ENCODE results near the gene GNB1L.
A peak's percentile ranks its signal among the peaks of the same experiment; 100 is the strongest.

The GNB1L gene

GRCh38 chr22:19760058-19760950, 94.4 kb downstream of the GNB1L start, which contains the start of gene TBX1:
Gene TBX1 (plus strand): TSS chr22:19760778. CDS start chr22:19760844, 66 bp downstream.
- H3K27ac Mint-ChIP-seq: no peak within 1 kb of the TSS
- H3K9me3 Mint-ChIP-seq: no peaks in the 10 kb centered on the region
- DNase-seq: no peak
- no peaks in the 10 kb centered on the region for H3K36me3 Mint-ChIP-seq (ENCODE audit: low read depth)
- H3K4me3 Mint-ChIP-seq: peak within 1 kb of the TSS; percentile 67
- peaks cover 82% of the 10 kb centered on the region for H3K27me3 Mint-ChIP-seq
- H3K4me1 Mint-ChIP-seq (ENCODE audit: low read depth): peaks cover 33% of the 10 kb centered on the region

DNA sequence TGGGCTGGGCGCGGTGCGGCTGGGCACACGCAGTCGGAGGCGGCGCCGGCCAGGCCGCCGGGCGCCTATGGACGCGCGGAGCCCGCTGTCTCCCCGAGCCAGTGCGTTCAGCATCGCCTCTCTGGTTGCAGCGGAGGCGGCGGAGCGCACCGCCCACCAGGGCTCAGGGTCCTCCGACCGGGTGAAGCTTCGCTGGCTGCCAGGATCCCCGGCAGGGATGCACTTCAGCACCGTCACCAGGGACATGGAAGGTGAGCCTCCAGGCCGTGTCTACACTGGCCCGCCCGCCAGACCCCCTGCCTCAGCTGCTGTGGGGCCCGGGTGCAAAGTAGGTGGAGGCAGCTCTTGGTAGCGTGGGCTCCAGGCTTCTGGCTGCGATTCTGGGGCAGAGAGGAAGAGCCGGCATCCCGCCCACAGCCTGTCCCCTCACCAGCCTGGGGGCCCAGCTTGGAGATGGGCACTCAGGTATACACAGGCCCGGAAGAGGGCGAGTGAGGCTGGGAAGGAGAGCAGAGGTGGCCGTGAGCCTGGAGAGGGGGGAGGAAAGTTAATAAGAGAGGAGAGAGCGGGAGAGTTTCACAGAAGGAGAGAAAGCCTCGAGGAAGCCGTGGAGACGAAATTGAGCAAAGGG, 95.1 kb downstream of the GNB1L start:
- no peaks in the 10 kb centered on the region for H3K9me3 Mint-ChIP-seq

GRCh38 chr22:19758896-19759426, 95.7 kb downstream of the GNB1L start:
- Mint-ChIP-seq H3K9me3 (no peaks in the 10 kb centered on the region), H3K4me3 (no peak overlapping the region), H3K36me3 (ENCODE audit: low read depth) (no peaks in the 10 kb centered on the region), H3K27ac (no peak overlapping the region), H3K4me1 (ENCODE audit: low read depth) (peaks cover 32% of the 10 kb centered on the region), H3K27me3 (peaks cover 82% of the 10 kb centered on the region)
- no peak for DNase-seq

More for the DNA sequence above, 95.1 kb downstream of the GNB1L start:
- DNase-seq: no peak
- H3K27me3 Mint-ChIP-seq: peaks cover 82% of the 10 kb centered on the region
- peak overlapping the region; percentile 67 for H3K4me3 Mint-ChIP-seq
- H3K4me1 Mint-ChIP-seq (ENCODE audit: low read depth): peaks cover 32% of the 10 kb centered on the region
- no peaks in the 10 kb centered on the region for H3K36me3 Mint-ChIP-seq (ENCODE audit: low read depth)
- H3K27ac Mint-ChIP-seq: no peak overlapping the region

- DNase-seq: no peak
- peak overlapping the region; percentile 53 for H3K27ac Mint-ChIP-seq
- no peaks in the 10 kb centered on the region for H3K9me3 Mint-ChIP-seq
- peaks cover 32% of the 10 kb centered on the region for H3K4me1 Mint-ChIP-seq (ENCODE audit: low read depth)
- H3K36me3 Mint-ChIP-seq (ENCODE audit: low read depth): no peaks in the 10 kb centered on the region
- peaks cover 82% of the 10 kb centered on the region for H3K27me3 Mint-ChIP-seq
- no peak overlapping the region for H3K4me3 Mint-ChIP-seq
Measured at GRCh38 chr22:19757985-19758895, 96.4 kb downstream of the GNB1L start.

GRCh38 chr22:19757140-19757984, 97.3 kb downstream of the GNB1L start:
- DNase-seq: no peak
- Mint-ChIP-seq H3K9me3 (no peaks in the 10 kb centered on the region), H3K27me3 (peaks cover 82% of the 10 kb centered on the region), H3K36me3 (ENCODE audit: low read depth) (no peaks in the 10 kb centered on the region), H3K27ac (peak overlapping the region; percentile 53), H3K4me3 (peak overlapping the region; percentile 13), H3K4me1 (ENCODE audit: low read depth) (peaks cover 32% of the 10 kb centered on the region)

DNA sequence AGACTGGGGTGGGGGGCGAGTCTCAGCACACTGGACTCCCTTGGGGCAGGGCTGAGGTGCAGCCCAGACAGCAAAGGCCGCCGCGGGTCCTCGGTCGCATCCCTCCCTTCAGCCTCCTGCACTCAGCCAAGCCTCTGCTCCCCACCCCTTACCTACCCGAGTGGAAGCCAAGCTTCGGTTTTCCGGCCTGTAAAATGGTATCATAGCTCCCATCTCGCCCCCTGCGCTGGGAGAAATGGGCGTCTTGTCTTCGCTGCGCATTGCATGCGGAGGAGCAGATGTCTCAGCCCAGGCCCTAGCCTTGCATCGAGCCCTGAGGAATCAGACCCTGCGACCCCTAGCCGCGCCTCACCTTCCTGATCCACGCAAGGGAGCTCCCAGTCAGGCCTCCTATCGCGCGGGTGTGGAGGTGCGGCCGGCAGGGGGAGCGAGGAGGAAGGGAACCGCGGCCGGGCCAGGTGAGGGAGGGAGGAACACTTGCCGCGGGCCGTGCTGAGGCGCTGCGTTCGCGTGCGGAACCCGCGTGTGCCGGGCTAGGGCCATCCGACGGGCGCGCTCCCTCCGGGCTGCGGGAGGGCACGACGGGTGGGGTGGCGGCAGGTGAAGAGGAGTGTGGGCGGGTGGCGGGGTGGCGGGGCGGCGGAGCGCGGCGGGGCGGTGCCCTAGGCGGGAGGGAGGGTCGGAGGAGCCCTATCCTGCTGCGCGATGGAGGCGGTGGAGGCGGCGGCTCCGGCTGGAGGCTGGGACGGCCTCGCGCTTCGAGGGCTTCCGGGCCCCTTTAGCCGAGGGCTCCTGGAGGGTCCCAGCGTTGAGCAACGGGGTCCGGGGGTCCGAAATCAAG, 98.2 kb downstream of the GNB1L start:
- Mint-ChIP-seq H3K4me3 (peak overlapping the region; percentile 29), H3K4me1 (ENCODE audit: low read depth) (peaks cover 29% of the 10 kb centered on the region), H3K27ac (no peak overlapping the region), H3K9me3 (no peaks in the 10 kb centered on the region), H3K27me3 (peaks cover 73% of the 10 kb centered on the region), H3K36me3 (ENCODE audit: low read depth) (no peaks in the 10 kb centered on the region)
- peak; percentile 78 for DNase-seq

DNA sequence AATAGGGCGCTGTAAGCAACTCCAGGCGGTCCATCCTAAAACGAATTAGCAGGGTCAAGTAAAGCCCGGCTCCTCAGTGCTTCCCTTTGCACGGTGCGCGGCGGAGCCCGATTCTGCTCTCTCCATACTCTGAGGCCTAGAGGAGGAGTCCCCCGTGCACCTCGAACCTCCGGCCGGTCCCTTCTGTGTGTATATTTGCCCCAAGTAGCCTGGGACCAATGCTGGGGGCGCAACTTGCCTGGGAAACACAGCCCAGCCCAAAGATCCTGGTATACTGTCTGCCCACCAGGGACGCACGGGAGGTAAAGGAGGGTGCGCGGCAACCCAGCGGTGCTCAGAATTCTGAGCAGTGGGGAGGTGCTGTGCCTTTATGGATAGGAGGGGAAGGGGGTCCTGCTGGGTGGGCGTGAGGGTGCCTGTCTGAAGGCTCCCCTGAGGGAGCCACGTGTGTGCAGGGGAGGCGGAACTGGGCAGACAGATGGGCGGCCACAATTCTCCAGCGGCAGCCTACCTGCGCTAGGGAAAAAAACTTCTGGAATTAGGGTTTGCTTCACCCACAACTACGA, 98.9 kb downstream of the GNB1L start:
- H3K27ac Mint-ChIP-seq: no peak overlapping the region
- DNase-seq: no peak
- peaks cover 72% of the 10 kb centered on the region for H3K27me3 Mint-ChIP-seq
- peak overlapping the region; percentile 40 for H3K4me3 Mint-ChIP-seq
- peaks cover 28% of the 10 kb centered on the region for H3K4me1 Mint-ChIP-seq (ENCODE audit: low read depth)
- H3K36me3 Mint-ChIP-seq (ENCODE audit: low read depth): no peaks in the 10 kb centered on the region
- H3K9me3 Mint-ChIP-seq: no peaks in the 10 kb centered on the region

GRCh38 chr22:19755145-19755710, 99.4 kb downstream of the GNB1L start:
- no peaks in the 10 kb centered on the region for H3K36me3 Mint-ChIP-seq (ENCODE audit: low read depth)
- DNase-seq: no peak
- no peak overlapping the region for H3K4me3 Mint-ChIP-seq
- peaks cover 28% of the 10 kb centered on the region for H3K4me1 Mint-ChIP-seq (ENCODE audit: low read depth)
- no peaks in the 10 kb centered on the region for H3K9me3 Mint-ChIP-seq
- peaks cover 71% of the 10 kb centered on the region for H3K27me3 Mint-ChIP-seq
- H3K27ac Mint-ChIP-seq: no peak overlapping the region

GRCh38 chr22:19754701-19755144, 100.0 kb downstream of the GNB1L start:
- Mint-ChIP-seq H3K36me3 (ENCODE audit: low read depth) (no peaks in the 10 kb centered on the region), H3K9me3 (no peaks in the 10 kb centered on the region), H3K4me1 (ENCODE audit: low read depth) (peaks cover 23% of the 10 kb centered on the region), H3K27ac (no peak overlapping the region), H3K4me3 (no peak overlapping the region), H3K27me3 (peaks cover 66% of the 10 kb centered on the region)
- no peak for DNase-seq

- Mint-ChIP-seq H3K4me1 (ENCODE audit: low read depth) (peaks cover 18% of the 10 kb centered on the region), H3K36me3 (ENCODE audit: low read depth) (no peaks in the 10 kb centered on the region), H3K27me3 (peaks cover 61% of the 10 kb centered on the region), H3K4me3 (no peak overlapping the region), H3K27ac (no peak overlapping the region), H3K9me3 (no peaks in the 10 kb centered on the region)
- DNase-seq: no peak
Measured at GRCh38 chr22:19753996-19754700, 100.5 kb downstream of the GNB1L start.

DNA sequence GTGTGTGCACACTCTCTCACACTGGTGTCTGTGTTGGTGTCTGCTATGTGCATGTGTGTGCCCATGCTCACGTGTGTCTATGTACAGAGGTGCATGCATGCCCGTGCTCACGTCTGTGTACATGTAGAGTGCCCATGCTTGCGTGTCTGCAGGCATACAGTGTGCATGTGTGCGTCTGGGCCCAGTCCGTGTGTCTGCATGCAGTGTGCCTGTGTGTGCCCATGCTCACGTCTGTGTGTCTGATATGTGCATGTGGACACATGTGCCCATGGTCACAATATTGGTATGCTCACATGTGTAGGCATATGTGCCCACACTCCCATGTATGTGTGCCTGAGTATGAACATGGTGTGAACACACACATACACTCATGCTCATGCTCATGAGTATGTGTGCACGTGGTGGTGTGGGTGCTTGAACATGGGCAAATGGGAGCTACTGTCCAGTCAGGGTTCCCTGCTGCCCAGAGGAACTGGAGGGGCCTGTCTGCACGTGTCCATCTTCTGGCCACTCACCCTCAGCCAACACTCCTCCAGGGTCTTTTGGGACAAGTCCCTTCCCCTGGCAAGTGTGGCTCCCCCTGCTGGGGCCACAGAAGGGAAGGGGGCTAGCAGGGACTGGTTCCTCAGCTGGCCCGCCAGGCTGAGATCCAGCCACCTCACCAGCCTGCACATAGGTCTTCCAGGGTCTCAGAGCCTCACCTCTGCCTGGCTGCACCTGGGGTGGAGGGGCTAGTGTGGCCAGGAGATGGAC, 101.4 kb downstream of the GNB1L start:
- H3K4me1 Mint-ChIP-seq (ENCODE audit: low read depth): peaks cover 17% of the 10 kb centered on the region
- no peaks in the 10 kb centered on the region for H3K9me3 Mint-ChIP-seq
- H3K4me3 Mint-ChIP-seq: no peak overlapping the region
- no peak overlapping the region for H3K27ac Mint-ChIP-seq
- DNase-seq: no peak
- no peaks in the 10 kb centered on the region for H3K36me3 Mint-ChIP-seq (ENCODE audit: low read depth)
- H3K27me3 Mint-ChIP-seq: peaks cover 55% of the 10 kb centered on the region

All from activated T-cell treated with anti-CD3 and anti-CD28 coated beads, Interleukin-2, amount 50 U/mL, for 24 hours (primary cell).